ENCODE measurements around the gene SPCS3. TPM values are rescaled to one million over a fixed set of nuclear protein-coding genes. Genes with fewer than 3 reads are reported as not detected.

Gene SPCS3
- total and polyA plus RNA-seq, 7 donors: 20.8 to 75.8 (median 44.8) TPM

GRCh38 chr4:176306837-176307665 lies 12.7 kb upstream of the SPCS3 start:
- H3K9me3 ChIP-seq: no peaks in the 10 kb centered on the region
- no peak overlapping the region for H3K4me3 ChIP-seq
- intact Hi-C loops (cut with DNase I): no loop called here
- peaks cover 6% of the 10 kb centered on the region for H3K4me1 ChIP-seq
- no peaks in the 10 kb centered on the region for H3K36me3 ChIP-seq (ENCODE audit: insufficient read depth in 1 of 2, low read depth in 1 of 2)
- H3K27me3 ChIP-seq (ENCODE audit: insufficient read depth in 3 of 3, low read length in 2 of 3): peaks cover 0 to 2% (median 0%) of the 10 kb centered on the region in 3 donors
- 83 to 93% (median 86%) methylated on average over 6 of the region's 6 CpGs for WGBS, 3 donors
- no peak for TF ChIP-seq CTCF (IDR thresholded peaks at IDR 0.05)
- no peak for ATAC-seq
- H3K27ac ChIP-seq: no peak overlapping the region
- DNase-seq: no peak

- H3K27me3 ChIP-seq (ENCODE audit: insufficient read depth in 3 of 3, low read length in 2 of 3): peaks cover 0 to 2% (median 0%) of the 10 kb centered on the region in 3 donors
- H3K4me3 ChIP-seq: no peak overlapping the region
- no peak for DNase-seq
- no peak for TF ChIP-seq CTCF (IDR thresholded peaks at IDR 0.05)
- WGBS, 3 donors: 74 to 85% (median 81%) methylated on average over 6 of the region's 6 CpGs
- H3K4me1 ChIP-seq: peaks cover under 1% of the 10 kb centered on the region
- H3K36me3 ChIP-seq (ENCODE audit: insufficient read depth in 1 of 2, low read depth in 1 of 2): no peaks in the 10 kb centered on the region
- no peaks in the 10 kb centered on the region for H3K9me3 ChIP-seq
- ATAC-seq: no peak
- no peak overlapping the region for H3K27ac ChIP-seq
- intact Hi-C loops (cut with DNase I): no loop called here
Observed at GRCh38 chr4:176307666-176307930, 12.2 kb upstream of the SPCS3 start.

GRCh38 chr4:176308441-176308840 lies 11.3 kb upstream of the SPCS3 start:
- ATAC-seq: no peak
- DNase-seq: no peak

GRCh38 chr4:176309046-176309445 lies 10.7 kb upstream of the SPCS3 start:
- DNase-seq: no peak
- no peak for ATAC-seq
- Histone ChIP-seq H3K27me3 (ENCODE audit: insufficient read depth in 3 of 3, low read length in 2 of 3) (peaks cover 0 to 2% (median 0%) of the 10 kb centered on the region in 3 donors), H3K4me1 (no peaks in the 10 kb centered on the region), H3K4me3 (no peak overlapping the region), H3K9me3 (no peaks in the 10 kb centered on the region), H3K27ac (no peak overlapping the region), H3K36me3 (ENCODE audit: insufficient read depth in 1 of 2, low read depth in 1 of 2) (no peaks in the 10 kb centered on the region)
- TF ChIP-seq CTCF (IDR thresholded peaks at IDR 0.05): no peak
- 81 to 85% (median 85%) methylated on average over 2 of the region's 2 CpGs for WGBS, 3 donors
- intact Hi-C loops (cut with DNase I): no loop called here

More at GRCh38 chr4:176308441-176308840, 11.3 kb upstream of the SPCS3 start:
- Histone ChIP-seq H3K4me3 (no peak overlapping the region), H3K9me3 (no peaks in the 10 kb centered on the region), H3K36me3 (ENCODE audit: insufficient read depth in 1 of 2, low read depth in 1 of 2) (no peaks in the 10 kb centered on the region), H3K27me3 (ENCODE audit: insufficient read depth in 3 of 3, low read length in 2 of 3) (peaks cover 0 to 2% (median 0%) of the 10 kb centered on the region in 3 donors), H3K27ac (no peak overlapping the region), H3K4me1 (no peaks in the 10 kb centered on the region)
- intact Hi-C loops (cut with DNase I): no loop called here
- WGBS, 3 donors: 83 to 90% (median 87%) methylated on average over 3 of the region's 3 CpGs
- TF ChIP-seq CTCF (IDR thresholded peaks at IDR 0.05): no peak

GRCh38 chr4:176309772-176310171 lies 10.0 kb upstream of the SPCS3 start:
- DNase-seq: no peak
- Histone ChIP-seq H3K4me1 (no peaks in the 10 kb centered on the region), H3K27ac (no peak overlapping the region), H3K36me3 (ENCODE audit: insufficient read depth in 1 of 2, low read depth in 1 of 2) (no peaks in the 10 kb centered on the region), H3K4me3 (no peak overlapping the region), H3K9me3 (no peaks in the 10 kb centered on the region), H3K27me3 (ENCODE audit: insufficient read depth in 3 of 3, low read length in 2 of 3) (peaks cover 0 to 2% (median 0%) of the 10 kb centered on the region in 3 donors)
- intact Hi-C loops (cut with DNase I): no loop called here
- TF ChIP-seq CTCF (IDR thresholded peaks at IDR 0.05): no peak
- ATAC-seq: no peak

Data from psoas muscle (tissue), 8 donors.